HFFc6 (cell line): ENCODE measurements around the gene GNAT3. TPM values are rescaled to one million over a fixed set of nuclear protein-coding genes. Genes with fewer than 3 reads are reported as not detected.

Experiments used
- DNase-seq: peaks from one replicate; pipeline ENCODE4 v3.0.0-alpha.2; 2018
- H3K27ac Mint-ChIP-seq: 2 replicates; pipeline ENCODE4 v1.8.0; 2020; ENCODE audit warnings: mild to moderate bottlenecking, mixed read lengths
- H3K27me3 Mint-ChIP-seq: 2 replicates; pipeline ENCODE4 v1.8.0; 2021; ENCODE audit warnings: mild to moderate bottlenecking, moderate library complexity, mixed read lengths; ENCODE audit not compliant: insufficient read depth
- H3K36me3 Mint-ChIP-seq: 2 replicates; pipeline ENCODE4 v1.8.0; 2021; ENCODE audit warnings: low read depth, mixed read lengths
- H3K4me1 Mint-ChIP-seq: 2 replicates; pipeline ENCODE4 v1.8.0; 2020; ENCODE audit warnings: low read depth, mixed read lengths
- H3K4me3 Mint-ChIP-seq: 2 replicates; pipeline ENCODE4 v1.8.0; 2020; ENCODE audit warnings: mild to moderate bottlenecking, moderate library complexity, mixed read lengths
- H3K9me3 Mint-ChIP-seq: 2 replicates; pipeline ENCODE4 v1.8.0; 2020; ENCODE audit warnings: mild to moderate bottlenecking, mixed read lengths
- total RNA-seq, 6 experiments: library from RNA; stranded (reverse); fragmentation: NEBNext Ultra II Directional; extraction: Animal tissue kit (Norgen Biotek cat#: 25700); gene quantifications; 2 replicates in 1 of 6; 3 replicates in 5 of 6; pipeline ENCODE4 v1.2.3, GENCODE V29; 2021
- TF ChIP-seq, protein P1 (sequence below): fragments of 200-600 bp; sonication (generic); IDR thresholded peaks from 2 replicates; pipeline ENCODE4 v1.5.0; 2021; ENCODE audit warnings: antibody characterized with exemption, mild to moderate bottlenecking

GNAT3 gene
- total RNA-seq, 6 experiments from 2014 or later = 0.26 TPM; not detected in 5

GRCh38 chr7:80530136-80530535, 18.3 kb upstream of the GNAT3 start:
- Mint-ChIP-seq H3K27me3 (no peaks in the 10 kb centered on the region; the same call in 1 of the 2 replicates), H3K4me3 (no peak overlapping the region), H3K9me3 (peaks cover 18% of the 10 kb centered on the region), H3K27ac (no peak overlapping the region), H3K36me3 (peaks cover 19% of the 10 kb centered on the region), H3K4me1 (peaks cover 42% of the 10 kb centered on the region)
- DNase-seq = no peak
- TF ChIP-seq, protein P1, sequence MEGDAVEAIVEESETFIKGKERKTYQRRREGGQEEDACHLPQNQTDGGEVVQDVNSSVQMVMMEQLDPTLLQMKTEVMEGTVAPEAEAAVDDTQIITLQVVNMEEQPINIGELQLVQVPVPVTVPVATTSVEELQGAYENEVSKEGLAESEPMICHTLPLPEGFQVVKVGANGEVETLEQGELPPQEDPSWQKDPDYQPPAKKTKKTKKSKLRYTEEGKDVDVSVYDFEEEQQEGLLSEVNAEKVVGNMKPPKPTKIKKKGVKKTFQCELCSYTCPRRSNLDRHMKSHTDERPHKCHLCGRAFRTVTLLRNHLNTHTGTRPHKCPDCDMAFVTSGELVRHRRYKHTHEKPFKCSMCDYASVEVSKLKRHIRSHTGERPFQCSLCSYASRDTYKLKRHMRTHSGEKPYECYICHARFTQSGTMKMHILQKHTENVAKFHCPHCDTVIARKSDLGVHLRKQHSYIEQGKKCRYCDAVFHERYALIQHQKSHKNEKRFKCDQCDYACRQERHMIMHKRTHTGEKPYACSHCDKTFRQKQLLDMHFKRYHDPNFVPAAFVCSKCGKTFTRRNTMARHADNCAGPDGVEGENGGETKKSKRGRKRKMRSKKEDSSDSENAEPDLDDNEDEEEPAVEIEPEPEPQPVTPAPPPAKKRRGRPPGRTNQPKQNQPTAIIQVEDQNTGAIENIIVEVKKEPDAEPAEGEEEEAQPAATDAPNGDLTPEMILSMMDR = no peak

GRCh38 chr7:80529362-80529761, 17.5 kb upstream of the GNAT3 start:
- Mint-ChIP-seq H3K9me3 (peaks cover 18% of the 10 kb centered on the region), H3K36me3 (peaks cover 19% of the 10 kb centered on the region), H3K27ac (peak overlapping the region; percentile 70), H3K4me1 (peaks cover 42% of the 10 kb centered on the region), H3K4me3 (no peak overlapping the region), H3K27me3 (no peaks in the 10 kb centered on the region; the same call in 1 of the 2 replicates)
- TF ChIP-seq, protein P1 = no peak
- peak; percentile 49 for DNase-seq

DNA sequence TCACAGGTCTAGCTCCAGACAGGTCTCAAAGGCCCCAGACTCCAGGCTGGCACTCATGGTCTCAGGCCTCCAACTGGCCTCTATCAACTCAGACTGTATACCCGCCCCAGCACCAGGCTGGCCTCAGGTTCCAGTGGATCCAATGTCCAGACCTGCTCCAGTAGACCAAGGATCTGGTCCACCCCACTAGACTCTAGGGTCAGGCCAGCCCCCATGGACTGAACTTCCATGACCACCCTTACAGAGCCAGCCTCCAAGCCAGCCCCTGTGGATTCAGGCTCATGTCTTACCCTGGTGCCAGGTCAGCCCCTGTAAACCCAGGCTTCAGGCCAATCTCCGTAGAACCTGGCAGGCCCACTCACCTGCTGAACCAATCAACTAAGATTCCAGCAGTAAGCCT, 16.8 kb upstream of the GNAT3 start:
- peaks cover 19% of the 10 kb centered on the region for H3K36me3 Mint-ChIP-seq
- H3K4me1 Mint-ChIP-seq = peaks cover 41% of the 10 kb centered on the region
- H3K4me3 Mint-ChIP-seq = no peak overlapping the region
- H3K9me3 Mint-ChIP-seq = peaks cover 18% of the 10 kb centered on the region
- no peak for DNase-seq
- no peak overlapping the region for H3K27ac Mint-ChIP-seq
- no peaks in the 10 kb centered on the region; the same call in 1 of the 2 replicates for H3K27me3 Mint-ChIP-seq
- TF ChIP-seq, protein P1 = no peak

GRCh38 chr7:80526472-80526871, 14.6 kb upstream of the GNAT3 start:
- TF ChIP-seq, protein P1 = no peak
- Mint-ChIP-seq H3K27ac (no peak overlapping the region), H3K4me3 (no peak overlapping the region), H3K27me3 (no peaks in the 10 kb centered on the region), H3K9me3 (peaks cover 7% of the 10 kb centered on the region; the same call in 1 of the 2 replicates), H3K36me3 (peaks cover 8% of the 10 kb centered on the region), H3K4me1 (peaks cover 29% of the 10 kb centered on the region)
- DNase-seq = no peak

DNA sequence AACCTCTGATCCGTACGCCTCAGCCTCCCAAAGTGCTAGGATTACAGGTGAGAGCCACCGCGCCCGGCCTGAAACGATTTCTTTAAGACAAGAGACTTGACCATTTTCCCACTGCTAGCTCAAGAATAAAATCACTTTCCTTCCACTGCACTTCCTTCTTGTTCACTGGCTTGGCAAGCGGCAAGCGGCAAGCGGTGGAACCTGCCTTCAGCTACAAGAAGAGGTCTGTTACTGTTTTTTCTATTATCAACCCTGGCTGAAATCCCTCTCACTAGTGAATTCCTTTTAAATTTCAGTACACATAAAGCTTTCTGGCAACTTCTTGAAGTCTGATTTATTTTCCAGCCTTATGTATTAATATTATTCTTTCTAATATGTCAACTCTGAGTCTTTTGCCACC, 12.8 kb upstream of the GNAT3 start:
- no peaks in the 10 kb centered on the region; the same call in 1 of the 2 replicates for H3K36me3 Mint-ChIP-seq
- peaks cover 29% of the 10 kb centered on the region for H3K4me1 Mint-ChIP-seq
- DNase-seq = no peak
- TF ChIP-seq, protein P1 = no peak
- no peak overlapping the region for H3K27ac Mint-ChIP-seq
- no peaks in the 10 kb centered on the region for H3K27me3 Mint-ChIP-seq
- no peak overlapping the region for H3K4me3 Mint-ChIP-seq
- H3K9me3 Mint-ChIP-seq = no peaks in the 10 kb centered on the region; the same call in 1 of the 2 replicates

DNA sequence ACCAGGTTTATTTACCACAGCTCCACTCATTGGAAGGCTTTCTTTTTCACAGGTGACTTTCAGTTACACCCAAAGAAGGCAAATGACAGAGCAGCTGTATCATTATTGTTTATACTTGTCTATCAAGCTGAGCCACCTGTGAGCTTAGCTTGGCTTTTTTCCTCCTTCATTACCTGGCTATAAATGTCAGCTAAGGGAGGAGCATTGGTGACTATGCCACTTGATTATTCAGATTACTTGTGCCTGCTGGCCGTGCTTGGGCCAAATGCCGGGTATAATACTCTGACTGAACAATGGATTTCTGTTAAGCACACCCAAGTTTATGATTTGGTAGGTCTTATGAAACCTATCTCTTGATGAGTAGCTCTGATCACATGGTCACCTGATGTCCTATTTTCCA, 9.9 kb upstream of the GNAT3 start:
- no peaks in the 10 kb centered on the region for H3K9me3 Mint-ChIP-seq
- H3K4me1 Mint-ChIP-seq = peaks cover 28% of the 10 kb centered on the region
- TF ChIP-seq, protein P1 = no peak
- no peak overlapping the region for H3K4me3 Mint-ChIP-seq
- DNase-seq = no peak
- H3K36me3 Mint-ChIP-seq = no peaks in the 10 kb centered on the region
- no peak overlapping the region for H3K27ac Mint-ChIP-seq
- H3K27me3 Mint-ChIP-seq = no peaks in the 10 kb centered on the region
